ENCODE data around the gene SP1. TPM values are rescaled to one million over a fixed set of nuclear protein-coding genes. Genes with fewer than 3 reads are reported as not detected.
"Not testable (repeated sequence)": the region's sequence is repeated elsewhere in the genome, so short reads cannot be mapped to it uniquely, and the experiment has no call there.

SP1 gene
- total and polyA plus RNA-seq, 9 donors, result 28.7 to 48.3 (median 36.8) TPM

DNA sequence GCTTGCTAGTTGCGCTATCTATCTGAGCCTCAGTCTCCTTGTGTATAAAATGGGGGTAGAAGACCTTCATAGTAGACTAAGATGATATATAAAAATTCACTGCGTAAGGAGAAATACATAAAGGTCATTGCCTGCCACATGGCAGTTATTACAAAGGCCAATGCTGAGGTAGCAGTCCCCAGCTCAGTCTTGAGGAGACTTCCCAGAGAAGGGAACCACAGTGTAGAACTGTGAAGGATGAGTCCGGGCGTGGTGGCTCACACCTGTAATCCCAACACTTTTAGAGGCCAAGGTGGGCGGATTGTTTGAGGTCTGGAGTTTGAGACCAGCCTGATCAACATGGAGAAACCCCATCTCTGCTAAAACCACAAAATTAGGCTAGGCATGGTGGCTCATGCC, 26.7 kb upstream of the SP1 start:
- Histone ChIP-seq H3K9me3 (replicated peaks; ENCODE audit: control insufficient read depth, low read depth, low read length) (no peaks in the 10 kb centered on the region), H3K4me3 (ENCODE audit: low read length) (no peak overlapping the region), H3K36me3 (ENCODE audit: control insufficient read depth, insufficient read depth, low read length) (no peaks in the 10 kb centered on the region), H3K27ac (ENCODE audit: low read length) (no peak overlapping the region), H3K27me3 (ENCODE audit: control insufficient read depth, insufficient read depth, low read length) (no peaks in the 10 kb centered on the region), H3K4me1 (ENCODE audit: control insufficient read depth, insufficient read depth, low read length) (no peaks in the 10 kb centered on the region)
- DNase-seq, result no peak
- WGBS (ENCODE audit: insufficient coverage), result 83% methylated on average over 2 of the region's 5 CpGs

DNA sequence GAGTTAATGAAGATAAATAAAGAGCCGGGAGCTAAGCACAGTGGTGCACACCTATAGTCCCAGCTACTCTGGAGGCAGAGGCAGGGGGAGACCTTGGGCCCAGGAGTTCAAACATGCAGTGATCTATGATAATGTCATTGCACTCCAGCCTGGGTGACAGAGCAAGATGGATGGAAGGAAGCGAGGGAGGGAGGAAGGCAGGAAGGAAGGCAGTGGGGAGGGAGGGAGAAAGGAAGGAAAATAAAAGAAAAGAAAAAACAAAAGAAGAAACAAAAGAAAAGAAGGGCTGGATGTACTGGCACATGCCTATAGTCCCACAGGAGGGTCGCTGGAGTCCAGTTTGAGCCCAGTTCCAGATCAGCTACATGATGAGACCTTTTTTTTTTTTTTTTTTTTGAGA, 24.9 kb upstream of the SP1 start:
- no peaks in the 10 kb centered on the region for H3K36me3 ChIP-seq (ENCODE audit: control insufficient read depth, insufficient read depth, low read length)
- H3K4me1 ChIP-seq (ENCODE audit: control insufficient read depth, insufficient read depth, low read length), result no peaks in the 10 kb centered on the region
- H3K4me3 ChIP-seq (ENCODE audit: low read length), result no peak overlapping the region
- DNase-seq, result no peak
- H3K9me3 ChIP-seq (replicated peaks; ENCODE audit: control insufficient read depth, low read depth, low read length), result no peaks in the 10 kb centered on the region
- WGBS (ENCODE audit: insufficient coverage), result 43% methylated on average over 2 of the region's 3 CpGs
- H3K27ac ChIP-seq (ENCODE audit: low read length), result no peak overlapping the region
- no peaks in the 10 kb centered on the region for H3K27me3 ChIP-seq (ENCODE audit: control insufficient read depth, insufficient read depth, low read length)

DNA sequence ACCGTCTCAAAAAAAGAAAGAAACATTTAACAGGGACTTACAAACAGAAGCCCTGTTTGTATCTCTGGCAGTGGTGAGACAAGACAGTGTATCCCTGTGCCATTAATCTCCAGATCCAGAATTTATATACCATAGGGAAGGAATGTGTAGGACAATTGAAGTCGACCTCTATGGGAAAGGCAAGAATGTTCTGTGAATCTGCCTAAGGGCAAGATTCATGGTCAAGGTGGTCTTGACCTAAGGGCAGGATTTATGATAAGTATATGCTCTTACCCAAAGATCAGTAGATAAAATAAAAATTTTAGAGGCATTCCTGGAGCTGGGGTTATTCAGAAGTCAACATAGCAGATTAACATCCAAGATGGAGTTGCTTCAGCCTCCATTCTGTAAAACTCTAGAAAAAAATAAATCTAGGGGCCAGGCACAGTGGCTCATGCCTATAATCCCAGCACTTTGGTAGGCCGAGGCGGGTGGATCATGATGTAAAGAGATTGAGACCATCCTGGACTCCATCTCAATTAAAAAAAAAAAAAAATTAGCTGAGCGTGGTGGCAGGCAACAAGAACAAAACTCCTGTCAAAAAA, 21.0 kb upstream of the SP1 start:
- Histone ChIP-seq H3K27me3 (ENCODE audit: control insufficient read depth, insufficient read depth, low read length) (no peaks in the 10 kb centered on the region), H3K9me3 (replicated peaks; ENCODE audit: control insufficient read depth, low read depth, low read length) (no peaks in the 10 kb centered on the region), H3K4me3 (ENCODE audit: low read length) (no peak overlapping the region), H3K4me1 (ENCODE audit: control insufficient read depth, insufficient read depth, low read length) (no peaks in the 10 kb centered on the region), H3K27ac (ENCODE audit: low read length) (no peak overlapping the region), H3K36me3 (ENCODE audit: control insufficient read depth, insufficient read depth, low read length) (no peaks in the 10 kb centered on the region)
- WGBS (ENCODE audit: insufficient coverage), result no CpG with 5 or more reads among the region's 5 CpGs
- DNase-seq, result no peak

DNA sequence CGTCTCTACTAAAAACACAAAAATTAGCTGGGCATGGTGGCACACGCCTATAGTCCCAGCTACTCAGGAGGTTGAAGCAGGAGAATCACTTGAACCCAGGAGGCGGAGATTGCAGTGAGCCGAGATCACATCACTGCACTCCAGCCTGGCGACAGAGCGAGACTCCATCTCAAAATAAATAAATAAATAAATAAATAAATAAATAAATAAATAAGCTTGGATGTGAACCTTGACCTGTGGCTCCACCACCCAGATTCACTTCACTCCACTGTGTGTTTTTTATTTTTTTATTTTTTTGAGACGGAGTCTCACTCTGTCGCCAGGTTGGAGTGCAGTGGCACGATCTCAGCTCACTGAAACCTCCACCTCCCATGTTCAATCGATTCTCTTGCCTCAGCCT, 18.3 kb upstream of the SP1 start:
- 100% methylated on average over 1 of the region's 10 CpGs for WGBS (ENCODE audit: insufficient coverage)
- H3K9me3 ChIP-seq (replicated peaks; ENCODE audit: control insufficient read depth, low read depth, low read length); DNase-seq; H3K27ac ChIP-seq (ENCODE audit: low read length); H3K4me1 ChIP-seq (ENCODE audit: control insufficient read depth, insufficient read depth, low read length); H3K4me3 ChIP-seq (ENCODE audit: low read length); H3K27me3 ChIP-seq (ENCODE audit: control insufficient read depth, insufficient read depth, low read length); H3K36me3 ChIP-seq (ENCODE audit: control insufficient read depth, insufficient read depth, low read length): not testable (repeated sequence)

DNA sequence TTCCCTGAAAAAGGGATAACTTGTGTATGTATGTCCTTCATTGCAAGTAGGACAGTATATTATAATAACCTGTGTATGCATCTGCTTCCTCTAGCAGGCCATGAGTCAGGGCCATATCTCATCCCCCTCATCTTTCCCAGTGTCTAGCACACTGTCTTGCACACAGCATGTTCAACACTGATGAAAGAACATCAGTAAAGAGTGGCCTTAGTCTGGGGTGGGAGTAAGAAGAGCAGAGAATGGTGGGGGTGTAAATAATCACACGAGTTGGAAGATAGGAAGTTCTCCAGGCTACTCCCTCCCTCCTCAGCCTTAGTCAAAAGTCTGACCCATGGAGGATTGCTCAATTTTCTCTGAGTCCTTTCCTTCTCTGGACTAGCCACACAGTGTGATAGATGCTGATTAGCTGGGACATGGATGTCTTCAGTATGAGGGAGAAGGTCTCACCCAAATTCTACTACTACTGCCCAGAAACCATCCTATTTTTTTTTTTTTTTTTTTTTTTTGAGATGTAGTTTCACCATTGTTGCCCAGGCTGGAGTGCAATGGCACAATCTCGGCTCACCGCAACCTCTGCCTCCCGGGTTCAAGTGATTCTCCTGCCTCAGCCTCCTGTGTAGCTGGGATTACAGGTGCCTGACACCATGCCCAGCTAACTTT, 14.6 kb upstream of the SP1 start:
- H3K9me3 ChIP-seq (replicated peaks; ENCODE audit: control insufficient read depth, low read depth, low read length), result no peaks in the 10 kb centered on the region
- no peak for DNase-seq
- H3K36me3 ChIP-seq (ENCODE audit: control insufficient read depth, insufficient read depth, low read length), result no peaks in the 10 kb centered on the region
- no peak overlapping the region for H3K27ac ChIP-seq (ENCODE audit: low read length)
- peaks cover 3% of the 10 kb centered on the region for H3K4me1 ChIP-seq (ENCODE audit: control insufficient read depth, insufficient read depth, low read length)
- no peak overlapping the region for H3K4me3 ChIP-seq (ENCODE audit: low read length)
- 97% methylated on average over 3 of the region's 4 CpGs for WGBS (ENCODE audit: insufficient coverage)
- H3K27me3 ChIP-seq (ENCODE audit: control insufficient read depth, insufficient read depth, low read length), result no peaks in the 10 kb centered on the region

DNA sequence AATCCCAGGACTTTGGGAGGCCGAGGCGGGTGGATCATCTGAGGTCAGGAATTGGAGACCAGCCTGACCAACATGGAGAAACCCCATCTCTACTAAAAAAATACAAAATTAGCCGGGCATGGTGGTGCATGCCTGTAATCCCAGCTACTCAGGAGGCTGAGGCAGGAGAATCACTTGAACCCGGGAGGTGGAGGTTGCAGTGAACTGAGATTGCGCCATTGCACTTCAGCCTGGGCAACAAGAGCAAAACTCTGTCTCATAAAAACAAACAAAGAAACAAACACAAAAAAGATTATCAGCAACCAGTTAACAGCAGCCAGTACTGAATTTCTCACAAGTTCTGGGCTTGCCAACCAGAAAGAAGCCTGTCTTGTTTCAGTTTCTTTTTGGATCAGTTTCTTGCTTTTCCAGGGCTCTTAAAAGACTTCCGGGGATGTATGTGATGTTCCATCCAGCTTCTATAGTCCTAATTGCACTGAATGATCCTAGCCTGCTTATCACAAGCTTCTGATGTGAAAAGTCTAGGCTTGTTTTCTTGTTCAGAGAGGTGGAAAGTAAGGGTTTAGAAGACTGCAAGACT, 6.3 kb upstream of the SP1 start:
- peaks cover 25% of the 10 kb centered on the region for H3K4me1 ChIP-seq (ENCODE audit: control insufficient read depth, insufficient read depth, low read length)
- H3K36me3 ChIP-seq (ENCODE audit: control insufficient read depth, insufficient read depth, low read length); H3K27ac ChIP-seq (ENCODE audit: low read length); H3K4me3 ChIP-seq (ENCODE audit: low read length); DNase-seq; H3K9me3 ChIP-seq (replicated peaks; ENCODE audit: control insufficient read depth, low read depth, low read length); H3K27me3 ChIP-seq (ENCODE audit: control insufficient read depth, insufficient read depth, low read length): not testable (repeated sequence)
- 54% methylated on average over 2 of the region's 6 CpGs for WGBS (ENCODE audit: insufficient coverage)

DNA sequence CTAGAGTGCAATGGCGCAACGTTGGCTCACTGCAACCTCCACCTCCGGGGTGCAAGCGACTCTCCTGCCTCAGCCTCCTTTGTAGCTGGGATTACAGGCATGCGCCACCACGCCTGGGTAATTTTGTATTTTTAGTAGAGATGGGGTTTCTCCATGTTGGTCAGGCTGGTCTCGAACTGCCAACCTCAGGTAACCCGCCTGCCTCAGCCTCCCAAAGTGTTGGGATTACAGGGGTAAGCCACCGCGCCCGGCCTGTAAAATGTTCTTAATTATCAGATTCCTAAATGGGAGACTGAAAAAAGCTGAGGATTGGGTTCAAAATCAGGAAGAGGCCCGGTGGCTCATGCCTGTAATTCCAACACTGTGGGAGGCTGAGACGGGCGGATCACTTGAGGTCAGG, 5.7 kb upstream of the SP1 start:
- H3K27ac ChIP-seq (ENCODE audit: low read length); DNase-seq; H3K4me3 ChIP-seq (ENCODE audit: low read length); H3K36me3 ChIP-seq (ENCODE audit: control insufficient read depth, insufficient read depth, low read length); H3K9me3 ChIP-seq (replicated peaks; ENCODE audit: control insufficient read depth, low read depth, low read length); H3K27me3 ChIP-seq (ENCODE audit: control insufficient read depth, insufficient read depth, low read length): not testable (repeated sequence)
- H3K4me1 ChIP-seq (ENCODE audit: control insufficient read depth, insufficient read depth, low read length), result peaks cover 30% of the 10 kb centered on the region
- 87% methylated on average over 9 of the region's 14 CpGs for WGBS (ENCODE audit: insufficient coverage)

DNA sequence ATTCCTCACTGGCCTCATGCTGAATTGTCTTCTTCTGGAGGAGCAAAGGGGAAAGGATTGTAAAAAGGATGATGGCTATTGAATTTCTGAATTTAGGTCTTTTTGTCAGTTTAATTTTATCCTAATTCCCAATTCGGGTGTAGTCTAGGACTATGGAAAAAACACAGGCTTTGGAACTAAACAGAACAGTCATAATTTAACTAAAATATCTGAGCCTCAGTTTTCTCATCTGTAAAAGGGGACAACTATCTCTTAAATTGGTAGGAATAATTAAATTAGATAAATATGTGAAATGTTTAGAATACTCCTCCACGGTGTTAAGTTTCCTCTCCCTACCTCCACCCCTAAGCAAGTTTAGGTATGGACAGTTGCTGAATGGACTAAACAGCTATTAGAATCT, 3.2 kb upstream of the SP1 start:
- WGBS (ENCODE audit: insufficient coverage), result no CpG with 5 or more reads among the region's 2 CpGs
- Histone ChIP-seq H3K4me3 (ENCODE audit: low read length) (no peak overlapping the region), H3K4me1 (ENCODE audit: control insufficient read depth, insufficient read depth, low read length) (peaks cover 24% of the 10 kb centered on the region), H3K36me3 (ENCODE audit: control insufficient read depth, insufficient read depth, low read length) (peaks cover 6% of the 10 kb centered on the region), H3K9me3 (replicated peaks; ENCODE audit: control insufficient read depth, low read depth, low read length) (no peaks in the 10 kb centered on the region), H3K27me3 (ENCODE audit: control insufficient read depth, insufficient read depth, low read length) (no peaks in the 10 kb centered on the region), H3K27ac (ENCODE audit: low read length) (no peak overlapping the region)
- no peak for DNase-seq

DNA sequence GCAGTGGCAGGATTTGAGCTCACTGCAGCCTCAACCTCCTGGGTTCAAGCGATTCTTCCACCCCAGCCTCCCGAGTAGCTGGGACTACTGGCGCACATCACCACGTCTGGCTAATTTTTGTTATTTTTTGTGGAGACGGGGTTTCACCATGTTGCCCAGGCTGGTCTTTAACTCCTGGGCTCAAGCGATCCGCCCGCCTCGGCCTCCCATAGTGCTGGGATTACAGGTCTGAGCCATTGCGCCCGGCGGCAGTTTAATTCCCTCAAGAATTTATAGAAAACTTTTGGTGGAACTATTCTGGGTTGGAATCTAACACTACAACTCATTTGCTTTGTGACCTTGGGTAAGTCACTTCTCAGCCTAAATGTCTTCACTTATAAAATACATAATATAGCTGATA, 1.8 kb upstream of the SP1 start:
- H3K36me3 ChIP-seq (ENCODE audit: control insufficient read depth, insufficient read depth, low read length), result peaks cover 20% of the 10 kb centered on the region
- no peaks in the 10 kb centered on the region for H3K27me3 ChIP-seq (ENCODE audit: control insufficient read depth, insufficient read depth, low read length)
- H3K9me3 ChIP-seq (replicated peaks; ENCODE audit: control insufficient read depth, low read depth, low read length), result no peaks in the 10 kb centered on the region
- peak overlapping the region; percentile 90 for H3K27ac ChIP-seq (ENCODE audit: low read length)
- WGBS (ENCODE audit: insufficient coverage), result 98% methylated on average over 9 of the region's 12 CpGs
- peaks cover 29% of the 10 kb centered on the region for H3K4me1 ChIP-seq (ENCODE audit: control insufficient read depth, insufficient read depth, low read length)
- DNase-seq, result no peak
- no peak overlapping the region for H3K4me3 ChIP-seq (ENCODE audit: low read length)

DNA sequence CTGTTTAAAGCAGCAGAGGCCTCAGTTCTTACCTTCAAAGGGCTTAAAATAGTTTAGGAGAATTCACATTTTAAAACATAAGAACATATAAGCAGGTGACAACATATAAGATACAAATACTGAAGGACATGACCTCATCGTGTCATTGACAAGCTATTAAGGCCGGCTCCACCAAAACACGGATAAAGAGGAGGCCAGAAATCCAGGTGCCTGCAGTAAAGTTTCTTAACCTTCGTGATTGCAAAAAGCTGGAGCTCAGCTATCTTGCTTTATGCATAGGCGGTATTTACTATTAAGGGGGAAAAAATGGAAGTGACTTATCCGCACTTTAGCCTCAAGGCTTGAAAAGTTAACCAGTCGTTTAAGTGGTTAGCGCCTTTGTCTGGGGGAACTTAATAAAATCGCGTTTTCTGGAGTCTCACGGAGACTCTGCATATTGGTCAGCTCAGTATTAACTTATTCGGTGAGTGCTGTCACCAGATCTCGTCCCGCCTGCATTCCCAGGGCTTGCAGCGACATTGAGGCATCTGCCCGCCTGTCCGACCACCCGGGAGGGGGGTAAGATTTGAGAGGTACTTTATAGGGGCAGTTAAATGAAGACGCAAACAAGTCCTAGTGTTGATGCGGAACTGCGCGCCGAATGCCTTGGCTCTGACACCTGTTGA, 1.1 kb upstream of the SP1 start:
- Histone ChIP-seq H3K27ac (ENCODE audit: low read length) (peak overlapping the region; percentile 90), H3K4me3 (ENCODE audit: low read length) (peak overlapping the region; percentile 48), H3K4me1 (ENCODE audit: control insufficient read depth, insufficient read depth, low read length) (peaks cover 32% of the 10 kb centered on the region), H3K9me3 (replicated peaks; ENCODE audit: control insufficient read depth, low read depth, low read length) (no peaks in the 10 kb centered on the region), H3K36me3 (ENCODE audit: control insufficient read depth, insufficient read depth, low read length) (peaks cover 26% of the 10 kb centered on the region), H3K27me3 (ENCODE audit: control insufficient read depth, insufficient read depth, low read length) (no peaks in the 10 kb centered on the region)
- 11% methylated on average over 22 of the region's 23 CpGs for WGBS (ENCODE audit: insufficient coverage)
- DNase-seq, result peak; percentile 43
